MCF 10A (cell line): Measurements from ENCODE around the gene FAM222A. TPM values are rescaled to one million over a fixed set of nuclear protein-coding genes. Genes with fewer than 3 reads are reported as not detected.

Source experiments
- BruUV-seq: library from RNA; stranded (reverse); fragments of 400-500 nt; replicated peaks from 2 replicates; lab custom pipeline; 2021; lab: Mats Ljungman, UMichigan
- CTCF ChIA-PET: fragments of 300-600 bp; sonication (Branson Sonifier 250); formaldehyde crosslinking; extraction: SDS; loops from one replicate; lab custom pipeline; 2021; ENCODE audit warnings: antibody characterized with exemption, inconsistent platforms; lab: Yijun Ruan, JAX
- POLR2A ChIA-PET: fragments of 300-600, 350-650 bp; sonication (Branson Sonifier 250); formaldehyde crosslinking; extraction: SDS; loops from one replicate; lab custom pipeline; 2020; ENCODE audit warnings: antibody characterized with exemption, inconsistent platforms; lab: Yijun Ruan, JAX
- DNase-seq: peaks from one replicate; pipeline ENCODE4 v3.0.0-alpha.2; 2018; ENCODE audit not compliant: unreplicated experiment
- H3K27ac Mint-ChIP-seq: one replicate; pipeline ENCODE4 v1.8.0; 2022; ENCODE audit warnings: mild to moderate bottlenecking, low read depth, mixed read lengths; ENCODE audit not compliant: unreplicated experiment
- H3K27me3 Mint-ChIP-seq: one replicate; pipeline ENCODE4 v1.8.0; 2022; ENCODE audit warnings: mixed read lengths; ENCODE audit not compliant: insufficient read depth, unreplicated experiment
- H3K36me3 Mint-ChIP-seq: one replicate; pipeline ENCODE4 v1.8.0; 2022; ENCODE audit warnings: mild to moderate bottlenecking, moderate library complexity, mixed read lengths; ENCODE audit not compliant: insufficient read depth, unreplicated experiment
- H3K4me1 Mint-ChIP-seq: one replicate; pipeline ENCODE4 v1.8.0; 2022; ENCODE audit warnings: mixed read lengths; ENCODE audit not compliant: insufficient read depth, unreplicated experiment
- H3K4me3 Mint-ChIP-seq: one replicate; pipeline ENCODE4 v1.8.0; 2022; ENCODE audit warnings: mild to moderate bottlenecking, moderate library complexity, mixed read lengths; ENCODE audit not compliant: unreplicated experiment
- H3K9me3 Mint-ChIP-seq: one replicate; pipeline ENCODE4 v1.8.0; 2022; ENCODE audit warnings: mixed read lengths; ENCODE audit not compliant: unreplicated experiment
- CTCF ChIP-seq: fragments of 200-600 bp; IDR thresholded peaks from one replicate; pipeline ENCODE4 v1.8.0; 2022; ENCODE audit warnings: antibody characterized with exemption, mild to moderate bottlenecking; ENCODE audit not compliant: unreplicated experiment
- intact Hi-C: fragments of 100-400 bp; cut with micrococcal nuclease; formaldehyde crosslinking; loops from 2 replicates; pipeline ENCODE4 v1.14.1; 2022
- total RNA-seq: library from RNA; stranded (reverse); gene quantifications from 2 replicates; pipeline ENCODE4 v1.2.3, GENCODE V29; 2022

FAM222A gene
- total RNA-seq, 1 experiment from 2014 or later = 0.19 TPM

GRCh38 chr12:109817627-109818231 lies 104.1 kb downstream of the FAM222A start:
- no TSS peak for BruUV-seq
- ChIA-PET POLR2A (interaction anchor here (1.4 to 4.6 kb wide), 3 partner anchors 19 to 83 kb away, joined by 4 to 47 read pairs (median 10); partner anchors contain the start of gene TCHP), CTCF (interaction anchor here (0.7 to 5.3 kb wide), 5 partner anchors 12 to 27 kb away, joined by 3 to 39 read pairs (median 3); no protein-coding TSS in a partner anchor)
- no peak for TF ChIP-seq CTCF
- no peak overlapping the region for H3K27ac Mint-ChIP-seq
- no peak overlapping the region for H3K4me3 Mint-ChIP-seq
- intact Hi-C loops = no loop called here
- H3K36me3 Mint-ChIP-seq = no peaks in the 10 kb centered on the region
- no peak for DNase-seq
- no peaks in the 10 kb centered on the region for H3K27me3 Mint-ChIP-seq
- no peaks in the 10 kb centered on the region for H3K9me3 Mint-ChIP-seq
- H3K4me1 Mint-ChIP-seq = peaks cover 35% of the 10 kb centered on the region

- ChIA-PET CTCF (interaction anchor here (0.7 to 5.3 kb wide), 5 partner anchors 13 to 41 kb away, joined by 3 to 39 read pairs (median 5); no protein-coding TSS in a partner anchor), POLR2A (interaction anchor here (1.4 to 4.6 kb wide), 4 partner anchors 8 to 82 kb away, joined by 3 to 47 read pairs (median 7); partner anchors contain the start of gene TCHP)
- Mint-ChIP-seq H3K36me3 (no peaks in the 10 kb centered on the region), H3K27me3 (no peaks in the 10 kb centered on the region), H3K9me3 (no peaks in the 10 kb centered on the region), H3K4me3 (no peak overlapping the region), H3K27ac (no peak overlapping the region), H3K4me1 (peaks cover 41% of the 10 kb centered on the region)
- no TSS peak for BruUV-seq
- no peak for TF ChIP-seq CTCF
- intact Hi-C loops = no loop called here
- no peak for DNase-seq
Observed at GRCh38 chr12:109818253-109818652, 104.6 kb downstream of the FAM222A start.

GRCh38 chr12:109818905-109819500 lies 105.4 kb downstream of the FAM222A start:
- POLR2A ChIA-PET = interaction anchor here (0.8 to 4.6 kb wide), 5 partner anchors 9 to 81 kb away, joined by 3 to 47 read pairs (median 4); partner anchors contain the start of gene TCHP
- peak overlapping the region; percentile 76 for H3K27ac Mint-ChIP-seq

More at GRCh38 chr12:109818905-109819500, 105.4 kb downstream of the FAM222A start:
- no peak overlapping the region for H3K4me3 Mint-ChIP-seq
- TF ChIP-seq CTCF = no peak
- intact Hi-C loops = no loop called here
- H3K4me1 Mint-ChIP-seq = peaks cover 45% of the 10 kb centered on the region
- no peaks in the 10 kb centered on the region for H3K27me3 Mint-ChIP-seq
- CTCF ChIA-PET = interaction anchor here (0.5 to 5.3 kb wide), 9 partner anchors 10 to 106 kb away, joined by 3 to 39 read pairs (median 3); no protein-coding TSS in a partner anchor
- H3K9me3 Mint-ChIP-seq = no peaks in the 10 kb centered on the region
- H3K36me3 Mint-ChIP-seq = no peaks in the 10 kb centered on the region
- peak; percentile 93 for DNase-seq
- BruUV-seq = no TSS peak

Other genes starting within 250 kb of the FAM222A start
- gene KCTD10, start 236.5 kb upstream of the FAM222A start, total RNA-seq = 44.9 and 45.7 TPM in 2 replicates
- gene UBE3B, start 236.2 kb upstream of the FAM222A start, total RNA-seq = 38.6 and 40.0 TPM in 2 replicates
- gene MMAB, start 140.3 kb upstream of the FAM222A start, total RNA-seq = 36.0 and 59.2 TPM in 2 replicates
- 15.5 and 17.1 TPM in 2 replicates for gene MVK, start 140.0 kb upstream of the FAM222A start, total RNA-seq
- 0.09 and 0.15 TPM in 2 replicates for gene TRPV4, start 119.6 kb downstream of the FAM222A start, total RNA-seq
- gene GLTP, start 166.7 kb downstream of the FAM222A start, total RNA-seq = 37.2 and 53.3 TPM in 2 replicates
- gene TCHP, start 186.4 kb downstream of the FAM222A start, total RNA-seq = 26.4 and 36.3 TPM in 2 replicates